CMK (cell line): ENCODE results near the gene GRPEL1.

ENCODE experiments used
- DNase-seq: peaks from one replicate; pipeline ENCODE4 v3.0.0-alpha.2; 2010; ENCODE audit warnings: low read depth

GRPEL1 gene

GRCh38 chr4:7066006-7066405 lies 1.9 kb downstream of the GRPEL1 start:
- no peak for DNase-seq

GRCh38 chr4:7063362-7063761 lies 4.5 kb downstream of the GRPEL1 start:
- DNase-seq: no peak

GRCh38 chr4:7062816-7063215 lies 5.0 kb downstream of the GRPEL1 start:
- DNase-seq: no peak

GRCh38 chr4:7061815-7062214 lies 6.0 kb downstream of the GRPEL1 start:
- no peak for DNase-seq

- DNase-seq: no peak
Observed at GRCh38 chr4:7060346-7061150, 7.3 kb downstream of the GRPEL1 start.

- DNase-seq: no peak
Observed at GRCh38 chr4:7059662-7060061, 8.2 kb downstream of the GRPEL1 start.

GRCh38 chr4:7058792-7059191 lies 9.1 kb downstream of the GRPEL1 start:
- no peak for DNase-seq

GRCh38 chr4:7055990-7056325 lies 11.9 kb downstream of the GRPEL1 start:
- no peak for DNase-seq

- DNase-seq: no peak
Observed at GRCh38 chr4:7055111-7055989, 12.5 kb downstream of the GRPEL1 start.

- DNase-seq: no peak
Observed at GRCh38 chr4:7054106-7054880, 13.6 kb downstream of the GRPEL1 start.

GRCh38 chr4:7052923-7053715 lies 14.7 kb downstream of the GRPEL1 start:
- no peak for DNase-seq

GRCh38 chr4:7052313-7052712 lies 15.6 kb downstream of the GRPEL1 start:
- DNase-seq: no peak

GRCh38 chr4:7051905-7052304 lies 16.0 kb downstream of the GRPEL1 start:
- no peak for DNase-seq

- no peak for DNase-seq
Observed at GRCh38 chr4:7051144-7051495, 16.7 kb downstream of the GRPEL1 start.

GRCh38 chr4:7050481-7051143 lies 17.3 kb downstream of the GRPEL1 start:
- DNase-seq: no peak

GRCh38 chr4:7049739-7050138 lies 18.1 kb downstream of the GRPEL1 start:
- DNase-seq: no peak

- no peak for DNase-seq
Observed at GRCh38 chr4:7049295-7049694, 18.6 kb downstream of the GRPEL1 start.

- DNase-seq: no peak
Observed at GRCh38 chr4:7048642-7049041, 19.2 kb downstream of the GRPEL1 start.

GRCh38 chr4:7046971-7047370 lies 20.9 kb downstream of the GRPEL1 start:
- DNase-seq: no peak

- DNase-seq: no peak
Observed at GRCh38 chr4:7045961-7046921, 21.6 kb downstream of the GRPEL1 start.
